ENCODE results near the gene GCNT1.
A peak's percentile ranks its signal among the peaks of the same experiment; 100 is the strongest.
"Not testable (repeated sequence)": the region's sequence is repeated elsewhere in the genome, so short reads cannot be mapped to it uniquely, and the experiment has no call there.

Gene GCNT1

DNA sequence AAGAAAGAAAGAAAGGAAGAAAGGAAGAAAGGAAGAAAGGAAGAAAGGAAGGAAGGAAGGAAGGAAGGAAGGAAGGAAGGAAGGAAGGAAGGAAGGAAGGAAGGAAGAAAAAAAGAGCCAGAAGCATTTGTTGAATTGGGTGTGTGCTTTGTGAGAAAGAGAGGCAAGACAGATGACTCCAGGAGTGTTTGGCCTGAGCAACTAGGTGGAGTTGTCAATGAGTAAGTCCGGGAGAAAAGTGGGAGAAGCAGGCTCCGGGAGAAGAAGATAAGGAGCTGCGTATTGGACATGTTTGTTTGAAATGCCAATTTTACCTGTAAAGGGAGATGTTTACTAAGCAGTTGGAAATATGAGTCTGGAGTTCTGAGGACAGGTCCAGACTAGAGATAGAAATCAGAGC, 15.1 kb upstream of the GCNT1 start:
- no peak for DNase-seq (ENCODE audit: low spot score)

DNA sequence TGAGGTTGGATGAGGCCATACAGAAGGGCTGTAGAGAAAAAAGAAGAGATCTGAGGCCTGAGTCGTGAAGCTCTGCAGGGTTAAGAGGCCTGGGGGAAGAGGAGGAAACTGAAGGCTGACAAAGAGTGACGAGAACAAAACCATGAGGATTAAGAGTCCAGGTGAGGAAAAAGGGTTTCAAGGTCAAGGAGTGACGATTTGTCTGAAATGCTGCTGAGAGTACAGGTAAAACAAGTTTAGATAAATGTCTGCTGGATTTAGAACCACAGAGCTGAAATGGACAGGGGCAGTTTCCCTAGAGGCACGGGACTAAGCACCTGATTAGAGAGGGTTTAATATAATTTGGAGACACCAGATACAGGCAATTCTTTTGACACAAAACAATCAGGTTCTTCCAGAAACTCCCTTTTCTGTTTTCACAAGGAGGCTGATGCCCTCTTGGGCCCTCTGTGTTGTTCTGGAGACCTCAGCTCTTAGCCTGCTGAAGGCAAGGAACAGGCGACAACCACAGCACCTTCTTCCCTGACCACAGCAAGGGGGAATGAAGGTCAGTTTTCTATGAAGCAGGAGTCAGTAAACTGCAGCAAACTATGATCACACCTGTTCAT, 14.6 kb upstream of the GCNT1 start:
- no peak for DNase-seq (ENCODE audit: low spot score)

DNA sequence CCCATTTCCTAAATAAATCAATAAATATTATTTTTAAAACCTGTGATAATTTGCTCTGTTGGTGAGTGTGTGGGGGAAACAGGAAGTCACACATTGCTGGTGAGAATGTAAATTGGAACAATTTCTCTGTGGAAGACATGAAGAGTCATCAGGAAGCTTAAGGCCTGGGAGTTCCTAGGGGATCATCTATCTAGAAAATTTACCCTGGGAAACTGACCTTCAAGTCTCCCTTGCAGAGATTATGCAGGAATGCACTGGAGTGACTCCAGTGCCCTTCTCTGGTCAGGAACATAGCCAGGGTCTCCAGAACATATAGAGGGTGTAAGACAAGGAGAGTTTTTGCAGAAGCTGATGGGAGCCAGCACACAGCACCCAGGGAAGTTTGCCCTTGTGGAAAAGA, 13.0 kb upstream of the GCNT1 start:
- DNase-seq (ENCODE audit: low spot score): no peak

DNA sequence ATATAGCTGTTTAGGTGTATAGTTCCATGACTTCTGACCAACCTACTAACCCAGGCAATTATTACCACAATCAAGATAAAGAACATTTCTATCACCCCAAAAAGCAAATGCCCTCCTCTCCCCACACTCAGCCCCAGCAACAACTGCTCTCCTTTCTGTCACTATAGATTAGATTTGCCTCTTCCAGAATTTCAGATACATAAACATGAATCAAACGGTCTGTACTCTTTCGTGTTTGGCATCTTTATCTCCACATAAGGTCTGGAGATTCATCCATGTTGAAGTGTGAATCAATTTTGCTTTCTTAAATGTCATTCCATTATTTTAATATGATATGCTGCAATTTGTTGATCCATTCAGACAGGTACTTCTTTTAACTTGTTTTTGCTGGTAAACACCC, 10.5 kb upstream of the GCNT1 start:
- DNase-seq (ENCODE audit: low spot score): no peak

DNA sequence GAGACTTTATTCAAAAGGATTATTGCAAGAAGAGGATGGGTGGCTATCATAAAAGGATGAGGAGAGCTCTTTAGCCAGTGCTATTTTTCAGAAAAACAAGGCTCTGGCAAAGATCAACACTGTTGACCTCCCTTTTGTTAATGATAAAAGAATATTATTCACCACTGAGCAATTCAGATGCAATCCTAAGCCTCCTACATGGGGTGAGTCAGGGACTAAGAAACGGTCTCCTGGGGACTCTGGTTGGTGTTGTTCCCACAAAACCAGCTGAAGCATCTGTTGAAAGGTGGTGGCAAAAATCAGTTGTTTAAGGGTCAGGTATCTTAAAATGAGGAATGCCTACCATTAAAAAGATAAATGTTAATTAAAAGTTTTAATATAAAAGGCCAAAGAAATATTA, 7.7 kb upstream of the GCNT1 start:
- no peak for DNase-seq (ENCODE audit: low spot score)

DNA sequence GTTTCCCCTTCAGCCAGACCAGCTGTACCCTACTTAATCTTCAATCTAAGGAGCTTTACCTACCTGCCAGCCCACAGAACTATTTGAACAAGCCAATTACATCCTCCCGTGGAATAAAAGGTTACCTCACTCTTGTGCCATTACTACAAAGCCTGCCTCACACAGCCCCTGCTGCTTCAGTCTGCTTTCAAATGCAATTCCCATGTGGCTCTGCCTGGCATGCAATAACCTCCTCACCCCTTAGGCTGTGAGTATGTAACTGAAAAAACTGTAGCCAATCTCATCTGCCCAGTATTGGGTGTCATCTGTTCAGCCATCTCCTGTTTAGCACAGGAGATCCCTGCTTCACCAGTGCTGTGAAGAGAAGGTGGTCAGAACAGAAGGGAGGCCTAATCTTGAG, 6.1 kb upstream of the GCNT1 start:
- no peak for DNase-seq (ENCODE audit: low spot score)

DNA sequence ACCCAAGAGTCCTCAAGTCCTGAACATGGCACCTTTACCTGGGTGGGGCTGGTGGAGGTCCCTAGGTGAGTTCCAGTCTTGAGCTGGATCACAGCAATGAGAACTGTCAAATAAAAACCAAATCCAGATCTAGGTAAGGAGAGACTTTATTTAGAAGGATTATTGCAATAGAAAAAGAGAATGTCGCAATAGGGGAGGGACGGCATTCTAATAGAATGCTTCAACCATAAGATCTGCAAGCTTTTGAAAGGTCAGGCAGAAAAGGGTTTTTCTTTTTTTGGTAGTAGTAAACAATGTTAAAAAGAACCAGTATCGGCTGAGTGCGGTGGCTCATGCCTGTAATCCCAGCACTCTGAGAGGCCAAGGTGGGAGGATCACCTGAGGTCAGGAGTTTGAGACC, 5.2 kb upstream of the GCNT1 start:
- DNase-seq (ENCODE audit: low spot score): no peak

DNA sequence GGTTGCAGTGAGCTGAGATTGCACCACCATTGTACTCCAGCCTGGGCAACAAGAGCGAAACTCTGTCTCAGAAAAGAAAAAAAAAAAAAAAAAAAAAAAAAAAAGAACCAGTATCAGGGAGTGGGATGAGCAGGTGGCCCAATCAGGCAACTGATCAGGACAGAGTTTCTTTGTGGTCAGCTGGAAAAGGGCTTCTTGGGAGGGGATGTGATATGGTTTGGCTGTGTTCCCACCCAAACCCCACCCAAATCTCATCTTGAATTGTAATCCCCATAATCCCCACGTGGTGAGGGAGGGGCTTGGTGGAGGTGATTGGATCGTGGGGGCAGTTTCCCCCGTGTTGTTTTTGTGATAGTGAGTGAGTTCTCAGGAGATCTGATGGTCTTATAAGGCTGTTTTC, 4.7 kb upstream of the GCNT1 start:
- DNase-seq (ENCODE audit: low spot score): no peak

DNA sequence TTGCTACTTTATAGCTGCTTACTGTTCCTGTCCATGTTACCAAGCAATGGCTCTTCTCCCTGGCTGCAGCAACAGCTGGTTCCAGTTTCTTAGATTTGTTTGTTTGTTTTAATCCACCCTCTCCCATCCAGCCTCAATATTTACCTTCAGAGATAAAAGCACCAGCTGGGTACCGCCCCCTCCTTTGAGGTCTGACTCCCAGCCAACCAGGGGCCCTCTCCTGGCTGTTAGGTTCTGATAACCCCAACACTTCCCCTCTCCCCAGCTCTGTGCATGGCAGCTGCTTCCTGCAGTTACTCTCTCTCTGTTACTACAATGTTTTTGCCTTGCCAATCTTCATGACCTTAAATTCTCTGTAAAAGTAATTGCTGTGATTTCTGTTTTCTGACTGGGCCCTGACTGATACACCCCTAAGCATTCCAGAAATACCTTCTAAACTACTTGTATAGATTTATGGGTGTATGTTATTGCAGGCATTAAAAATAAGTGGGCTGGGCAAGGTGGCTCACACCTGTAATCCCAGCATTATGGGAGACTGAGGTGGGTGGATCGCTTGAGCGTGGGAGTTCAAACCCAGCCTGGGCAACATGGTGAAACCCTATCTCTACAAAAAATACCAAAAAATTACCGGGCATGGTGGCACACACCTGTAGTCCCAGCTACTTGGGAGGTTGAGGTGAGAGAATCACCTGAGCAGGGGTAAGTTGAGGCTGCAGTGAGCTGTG, 2.6 kb upstream of the GCNT1 start:
- no peak for DNase-seq (ENCODE audit: low spot score)

DNA sequence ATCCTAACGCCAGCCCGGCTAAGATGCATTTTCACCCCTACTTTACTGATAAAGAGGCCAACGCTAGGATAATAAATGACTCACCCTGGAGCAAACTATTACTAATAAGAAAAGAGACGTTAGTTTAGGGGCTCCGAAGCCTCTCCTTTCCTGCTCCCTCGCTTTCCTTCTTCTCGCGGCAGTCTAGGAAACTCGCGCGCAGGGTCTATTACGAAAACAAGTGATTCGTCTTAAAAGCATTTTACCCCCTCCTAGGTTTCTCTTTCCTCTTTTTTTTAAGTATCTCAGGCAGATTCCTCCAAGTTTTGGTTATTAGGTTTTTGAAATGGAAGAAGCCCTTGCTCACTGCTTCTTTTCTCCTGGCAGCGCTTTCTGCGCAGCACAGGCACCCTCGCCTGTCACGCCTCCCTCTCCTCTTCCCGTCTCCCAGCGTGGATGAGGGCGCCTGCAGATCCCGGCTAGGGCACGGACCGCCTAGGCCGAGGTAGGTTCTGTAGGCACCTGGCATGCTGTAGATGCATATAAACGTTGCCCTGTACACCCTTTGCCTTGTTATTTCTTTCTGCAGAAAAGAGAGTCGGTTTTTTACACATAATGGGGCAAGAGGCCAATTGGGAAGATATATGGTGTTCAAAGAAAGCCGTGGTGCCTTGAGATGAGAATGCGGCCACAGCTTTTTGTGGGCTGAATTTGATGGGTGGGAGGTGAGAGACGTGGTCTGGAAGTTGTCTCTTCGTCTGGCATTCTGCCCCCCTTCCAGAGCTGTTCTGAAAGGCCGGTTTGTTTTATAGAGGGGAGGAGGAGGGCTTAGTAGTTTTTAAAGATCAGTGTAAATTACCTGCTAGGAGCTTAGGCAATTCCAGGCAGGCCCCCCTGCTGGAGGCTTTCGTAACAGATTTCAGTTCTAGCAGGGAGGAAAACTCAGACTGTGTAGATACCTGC, 983 bp downstream of the GCNT1 start:
- DNase-seq (ENCODE audit: low spot score): peak; percentile 2

DNA sequence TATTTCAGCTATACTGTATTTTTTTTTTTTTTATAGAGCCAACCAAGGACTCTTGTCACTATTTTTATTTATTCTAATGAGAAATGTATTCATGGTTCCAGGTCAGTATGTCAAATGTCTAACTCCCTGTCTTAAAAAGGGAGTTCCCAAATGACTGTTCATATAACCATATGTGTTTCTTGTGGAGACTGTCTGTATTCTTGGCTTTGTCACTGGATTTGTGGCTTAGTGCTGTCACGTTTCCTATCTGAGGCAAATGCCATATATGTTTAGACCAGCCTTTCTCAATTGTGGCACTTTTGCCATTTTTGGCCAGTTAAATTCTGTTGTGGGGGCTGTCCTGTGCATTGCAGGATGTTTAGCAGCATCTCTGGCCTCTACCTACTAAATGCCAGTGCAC, 3.1 kb downstream of the GCNT1 start:
- DNase-seq (ENCODE audit: low spot score): no peak

DNA sequence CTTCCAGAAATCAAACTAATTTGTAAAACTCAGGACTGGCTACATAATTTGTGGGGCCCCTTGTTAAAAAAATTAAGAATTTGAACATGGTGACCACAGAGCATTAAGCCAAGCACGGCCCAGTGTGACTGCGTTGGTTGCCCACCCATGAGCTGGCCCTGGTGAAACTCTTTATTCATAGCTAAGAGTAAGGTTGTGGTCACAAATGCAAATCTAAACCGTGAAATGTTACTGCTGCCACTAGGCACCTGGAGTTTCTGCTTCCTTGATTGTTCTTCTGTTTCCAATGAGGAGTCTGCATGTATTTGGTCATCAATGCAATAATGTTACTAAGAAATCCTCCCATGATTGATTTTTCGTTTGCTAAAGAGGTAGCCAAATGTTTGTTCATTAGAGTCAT, 4.2 kb downstream of the GCNT1 start:
- no peak for DNase-seq (ENCODE audit: low spot score)

DNA sequence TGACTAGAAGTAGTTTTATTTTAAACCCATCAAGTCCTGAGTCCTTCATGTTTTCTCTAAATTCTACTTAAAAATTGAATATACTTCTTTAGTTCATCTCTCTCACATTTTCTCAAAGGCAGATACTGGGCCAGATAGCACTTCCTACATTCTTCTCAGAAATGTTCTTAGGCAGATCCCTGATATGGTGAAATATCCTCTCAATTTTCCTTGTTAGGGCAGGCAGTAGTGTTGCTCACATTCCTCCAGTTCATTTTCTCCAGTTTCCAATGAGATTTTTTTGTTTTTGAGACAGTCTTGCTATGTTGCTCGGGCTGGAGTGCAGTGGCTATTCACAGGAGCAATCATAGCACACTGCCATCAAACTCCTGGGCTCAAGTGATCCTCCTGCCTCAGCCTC, 5.7 kb downstream of the GCNT1 start:
- DNase-seq (ENCODE audit: low spot score): no peak

DNA sequence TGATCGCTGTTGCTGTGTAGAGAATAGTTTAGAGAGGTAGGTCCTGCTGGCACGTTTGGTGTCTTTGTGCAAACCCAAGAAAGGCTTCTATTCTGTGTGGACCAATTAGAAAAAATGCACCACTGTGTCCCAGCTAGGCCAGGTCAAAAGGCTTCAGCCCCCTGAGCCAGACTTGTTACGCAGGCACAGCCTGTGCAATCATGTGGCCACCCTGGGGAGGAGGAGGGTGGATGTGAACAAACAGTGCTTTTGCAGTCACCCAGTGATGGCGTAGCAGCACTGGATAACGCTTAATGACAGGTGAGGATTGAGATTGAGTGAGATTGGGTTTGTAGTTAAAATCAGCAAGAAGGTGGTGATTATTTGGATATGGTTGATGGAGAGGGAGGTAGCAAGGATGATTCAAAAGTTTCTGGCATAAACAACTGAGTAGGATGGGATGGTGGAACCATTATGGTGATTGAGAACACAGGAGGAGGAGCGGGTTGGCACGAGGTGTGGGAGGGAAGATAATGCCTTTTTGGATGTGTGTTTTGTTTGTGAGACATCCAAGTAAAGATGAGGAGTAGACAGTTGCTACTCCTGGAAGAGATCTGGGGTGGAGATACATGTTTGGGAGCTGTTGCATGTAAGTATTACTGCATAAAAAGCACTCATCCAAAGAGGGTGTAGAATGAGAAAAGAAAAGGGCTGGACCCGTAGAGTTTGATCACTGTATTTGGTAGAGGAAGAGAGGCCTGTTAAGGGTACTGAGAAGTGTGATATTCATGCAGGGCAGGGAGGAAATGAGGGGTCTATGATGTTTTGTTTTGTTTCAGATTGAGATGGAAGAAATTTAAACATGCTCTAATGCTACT, 6.7 kb downstream of the GCNT1 start:
- no peak for DNase-seq (ENCODE audit: low spot score)

DNA sequence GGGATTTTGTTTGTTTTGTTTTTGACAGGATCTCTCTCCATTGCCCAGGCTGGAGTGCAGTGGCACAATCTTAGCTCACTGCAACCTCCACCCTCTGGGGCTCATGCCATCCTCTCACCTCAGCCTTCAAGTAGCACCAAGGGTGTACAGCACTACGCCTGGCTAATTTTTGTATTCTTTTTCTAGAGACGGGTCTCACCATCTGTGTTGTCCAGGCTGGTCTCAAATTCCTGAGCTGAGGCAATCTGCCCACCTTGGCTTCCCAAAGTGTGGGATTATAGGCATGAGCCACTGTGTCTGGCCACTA, 7.3 kb downstream of the GCNT1 start:
- DNase-seq (ENCODE audit: low spot score): no peak

DNA sequence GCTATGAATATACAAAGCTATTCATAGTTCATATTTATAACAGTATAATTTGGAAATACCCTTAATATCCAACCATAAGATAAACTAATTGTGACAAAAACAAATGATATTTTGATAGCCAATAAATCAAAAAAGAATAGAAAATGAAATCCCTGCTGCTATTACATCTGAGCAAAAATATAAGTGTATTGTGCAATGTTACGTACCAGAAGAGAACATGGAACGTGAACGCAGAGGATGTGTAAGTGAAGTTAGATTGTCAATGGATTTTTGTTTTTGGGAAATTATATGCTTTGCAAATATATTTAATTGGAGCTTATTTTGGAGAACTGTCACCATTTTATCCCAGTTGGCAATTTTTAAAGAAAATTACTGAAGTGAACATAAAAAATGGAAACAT, 15.4 kb downstream of the GCNT1 start:
- no peak for DNase-seq (ENCODE audit: low spot score)

DNA sequence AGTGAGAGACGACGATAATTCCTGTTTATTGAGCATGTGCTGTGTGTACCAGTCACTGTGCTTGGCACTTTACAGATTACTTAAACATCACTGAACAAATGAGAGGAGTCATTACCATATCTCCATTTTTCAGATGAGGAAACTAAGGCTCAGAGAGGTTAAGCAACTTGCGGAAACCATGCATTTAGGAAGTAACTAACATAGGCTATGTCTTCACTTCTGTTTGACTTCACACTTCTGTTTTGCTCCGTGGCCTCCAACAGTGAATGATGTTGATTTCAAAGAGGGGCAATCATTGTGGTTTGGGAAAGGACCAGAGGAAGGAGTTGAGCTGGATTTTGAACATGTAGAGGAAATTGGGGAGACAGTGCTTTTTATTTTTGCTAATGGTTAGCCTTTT, 16.7 kb downstream of the GCNT1 start:
- no peak for DNase-seq (ENCODE audit: low spot score)

DNA sequence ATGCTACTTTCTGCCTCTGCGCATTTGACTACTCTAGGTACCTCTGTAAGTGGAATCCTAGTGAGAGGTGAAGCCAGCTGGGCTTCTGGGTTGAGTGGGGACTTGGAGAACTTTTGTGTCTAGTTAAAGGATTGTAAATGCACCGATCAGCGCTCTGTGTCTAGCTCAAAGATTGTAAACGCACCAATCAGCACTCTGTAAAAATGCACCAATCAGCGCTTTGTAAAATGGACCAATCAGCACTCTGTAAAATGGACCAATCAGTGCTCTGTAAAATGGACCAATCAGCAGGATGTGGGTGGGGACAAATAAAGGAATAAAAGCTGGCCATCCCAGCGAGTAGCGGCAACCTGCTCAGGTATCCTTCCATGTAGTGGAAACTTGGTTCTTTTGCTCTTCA, 18.8 kb downstream of the GCNT1 start:
- not testable (repeated sequence) for DNase-seq (ENCODE audit: low spot score)

DNA sequence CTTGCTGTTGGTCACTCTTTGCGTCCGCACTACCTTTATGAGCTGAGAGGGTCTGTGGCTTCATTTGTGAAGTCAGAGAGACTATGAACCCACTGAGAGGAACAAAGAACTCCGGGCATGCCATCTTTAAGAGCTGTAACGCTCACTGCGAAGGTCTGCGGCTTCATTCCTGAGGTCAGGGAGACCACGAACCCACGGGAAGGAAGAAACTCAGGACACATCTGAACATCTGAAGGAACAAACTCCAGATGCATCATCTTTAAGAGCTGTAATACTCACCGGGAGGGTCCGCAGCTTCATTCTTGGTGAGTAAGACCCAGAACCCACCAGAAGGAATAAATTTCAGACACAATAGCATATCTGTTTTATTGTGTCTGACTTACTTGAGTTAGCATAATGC, 19.2 kb downstream of the GCNT1 start:
- no peak for DNase-seq (ENCODE audit: low spot score)

DNA sequence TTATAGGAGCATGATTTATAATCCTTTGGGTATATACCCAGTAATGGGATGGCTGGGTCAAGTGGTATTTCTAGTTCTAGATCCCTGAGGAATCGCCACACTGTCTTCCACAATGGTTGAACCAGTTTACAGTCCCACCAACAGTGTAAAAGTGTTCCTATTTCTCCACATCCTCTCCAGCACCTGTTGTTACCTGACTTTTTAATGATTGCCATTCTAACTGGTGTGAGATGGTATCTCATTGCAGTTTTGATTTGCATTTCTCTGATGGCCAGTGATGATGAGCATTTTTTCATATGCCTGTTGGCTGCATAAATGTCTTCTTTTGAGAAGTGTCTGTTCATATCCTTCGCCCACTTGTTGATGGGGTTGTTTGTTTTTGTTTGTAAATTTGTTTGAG, 20.4 kb downstream of the GCNT1 start:
- not testable (repeated sequence) for DNase-seq (ENCODE audit: low spot score)

DNA sequence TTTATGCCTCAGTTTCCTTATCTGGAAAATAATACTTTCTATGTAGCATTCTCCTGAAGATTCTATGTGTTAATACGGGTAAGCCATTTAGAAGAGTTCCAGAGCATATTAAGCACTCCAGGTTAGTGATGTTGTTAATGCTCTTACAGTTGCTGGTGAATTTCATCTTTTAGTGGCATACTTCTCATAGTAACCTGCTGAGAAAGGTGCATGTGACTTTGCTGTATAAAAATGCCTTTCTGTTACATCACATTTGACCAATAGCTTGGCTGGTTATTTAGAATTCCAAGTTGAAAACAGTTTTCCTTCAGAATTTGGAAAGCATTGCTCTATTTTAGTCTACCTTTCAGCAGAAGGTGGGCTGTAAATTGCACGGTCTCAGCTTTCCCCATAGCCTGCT, 27.2 kb downstream of the GCNT1 start:
- DNase-seq (ENCODE audit: low spot score): no peak

DNA sequence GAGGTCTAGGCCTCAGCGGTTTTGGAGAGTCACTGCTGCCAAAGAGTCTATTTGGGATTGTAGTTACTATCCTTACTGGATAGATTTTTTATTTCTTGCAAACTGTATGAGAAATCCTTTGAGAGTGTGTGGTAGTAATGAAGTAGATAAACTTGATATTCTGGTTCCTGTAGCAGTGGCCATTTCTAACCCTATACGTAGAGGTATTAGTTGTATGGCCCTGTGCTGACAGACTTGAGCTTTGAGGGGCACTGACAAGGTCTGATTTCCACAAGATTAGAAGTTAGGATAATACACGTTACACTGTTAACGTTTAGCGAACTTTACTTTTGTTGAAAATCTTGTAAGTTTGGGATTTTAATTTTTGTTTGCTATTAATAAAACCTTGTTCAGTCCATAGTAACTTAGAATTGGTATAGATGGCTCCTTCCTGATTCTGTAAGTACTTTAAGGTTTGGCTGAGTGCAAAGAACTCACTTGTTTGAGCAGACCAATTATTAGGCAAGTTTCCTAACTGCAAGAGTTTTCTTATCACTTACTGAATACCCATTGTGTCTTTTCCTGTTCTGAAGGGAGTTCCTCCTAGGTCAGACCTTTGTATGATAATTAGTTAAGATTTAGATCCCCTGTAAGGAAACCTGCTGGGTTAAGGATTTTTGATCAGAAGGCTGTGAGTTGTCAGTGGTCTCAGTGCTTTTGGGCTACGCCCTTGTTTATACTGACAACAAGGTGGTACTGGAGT, 31.4 kb downstream of the GCNT1 start:
- DNase-seq (ENCODE audit: low spot score): no peak
